ENCODE results near the gene PUSL1. TPM values are rescaled to one million over a fixed set of nuclear protein-coding genes. Genes with fewer than 3 reads are reported as not detected.

Gene PUSL1
- total RNA-seq, 1 donor from 2014 or later = 12.6 TPM

DNA sequence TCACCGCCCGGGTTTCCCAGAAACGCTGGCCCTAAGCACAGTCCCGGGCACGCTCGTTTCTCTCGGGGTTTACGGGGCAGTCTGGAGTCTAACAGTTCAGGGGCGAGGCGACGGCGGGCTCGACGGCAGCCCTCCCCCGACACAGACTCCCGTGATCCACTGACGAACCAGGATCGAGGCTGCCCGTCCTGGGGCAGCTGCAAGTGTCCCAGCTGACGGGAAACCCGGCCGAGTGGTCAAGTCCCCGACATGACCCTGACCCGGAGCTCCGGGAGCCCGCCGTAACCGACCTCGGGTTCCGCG, 35.2 kb upstream of the PUSL1 start:
- Mint-ChIP-seq H3K4me1 (peaks cover 38% of the 10 kb centered on the region), H3K27ac (peak overlapping the region; percentile 70), H3K36me3 (ENCODE audit: low read depth) (peaks cover 19% of the 10 kb centered on the region), H3K27me3 (no peaks in the 10 kb centered on the region), H3K9me3 (no peaks in the 10 kb centered on the region), H3K4me3 (peak overlapping the region; percentile 87)
- no peak for TF ChIP-seq CTCF (IDR thresholded peaks at IDR 0.05)
- intact Hi-C loops (cut with micrococcal nuclease) = loop anchor here (1.0 to 5.0 kb wide), 4 partner anchors 34 to 261 kb away; partner anchors contain the start of genes ACAP3, C1orf159, ISG15 and MRPL20
- CTCF ChIA-PET = interaction anchor here (1.0 kb wide), 1 partner anchor 151 kb away, joined by 6 read pairs; no protein-coding TSS in a partner anchor
- DNase-seq (no peak), ATAC-seq (ENCODE audit: low read depth) (no peak)
- POLR2A ChIA-PET = interaction anchor here (0.6 to 1.4 kb wide), 11 partner anchors 10 to 157 kb away, joined by 3 to 8 read pairs (median 5); partner anchors contain the start of genes AURKAIP1 and C1orf159

GRCh38 chr1:1273512-1274298, 34.7 kb upstream of the PUSL1 start, which contains the start of gene UBE2J2:
TSS of gene UBE2J2 (minus strand) at chr1:1273854. CDS start at chr1:1267992, 5,862 bp downstream.
- DNase-seq (peak; percentile 82), ATAC-seq (ENCODE audit: low read depth) (peak; percentile 96)
- POLR2A ChIA-PET = interaction anchor here (0.6 to 1.4 kb wide), 11 partner anchors 11 to 158 kb away, joined by 3 to 8 read pairs (median 5); partner anchors contain the start of genes AURKAIP1 and C1orf159
- Mint-ChIP-seq H3K27ac (peak within 1 kb of the TSS; percentile 70), H3K9me3 (no peaks in the 10 kb centered on the region), H3K27me3 (no peaks in the 10 kb centered on the region), H3K4me3 (peak within 1 kb of the TSS; percentile 87), H3K36me3 (ENCODE audit: low read depth) (peaks cover 19% of the 10 kb centered on the region), H3K4me1 (peaks cover 38% of the 10 kb centered on the region)
- intact Hi-C loops (cut with micrococcal nuclease) = loop anchor here (1.0 to 5.0 kb wide), 6 partner anchors 17 to 261 kb away; partner anchors contain the start of genes ACAP3, AURKAIP1, C1orf159 and ISG15
- CTCF ChIA-PET = interaction anchor here (1.0 kb wide), 1 partner anchor 152 kb away, joined by 6 read pairs; no protein-coding TSS in a partner anchor
- no peak for TF ChIP-seq CTCF (IDR thresholded peaks at IDR 0.05)

DNA sequence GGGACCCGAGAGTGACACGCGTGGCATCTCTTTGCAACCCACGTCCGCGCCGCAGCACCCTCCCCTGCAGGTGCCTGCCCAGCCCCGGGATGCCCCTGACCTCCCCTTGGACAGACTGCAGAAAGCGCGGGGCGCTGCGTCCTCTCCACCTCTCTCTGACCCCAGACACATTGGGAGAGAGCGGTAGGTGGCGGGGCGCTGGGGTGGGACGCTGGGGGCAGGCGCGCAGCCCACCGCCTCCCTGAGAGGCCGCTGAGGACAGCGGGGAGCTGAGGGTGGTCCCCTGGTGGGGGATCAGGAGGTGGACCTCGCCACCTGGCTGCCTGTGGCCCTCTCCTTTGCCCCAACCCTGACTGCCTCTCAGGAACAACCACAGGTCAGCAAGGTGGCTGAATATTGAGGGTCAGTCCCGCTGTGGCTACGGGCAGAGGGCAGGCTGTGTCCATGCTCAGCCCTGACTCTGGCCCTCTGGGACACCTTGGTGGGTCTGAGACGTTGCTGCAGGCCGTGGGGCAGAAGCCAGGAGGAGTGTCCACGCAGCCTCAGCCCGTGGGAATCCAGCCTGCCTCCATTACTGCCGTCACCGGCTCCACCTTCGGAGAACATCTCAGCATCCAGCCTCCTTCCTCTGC, 34.0 kb upstream of the PUSL1 start:
- ChIA-PET CTCF (interaction anchor here (1.0 kb wide), 1 partner anchor 152 kb away, joined by 6 read pairs; no protein-coding TSS in a partner anchor), POLR2A (interaction anchor here (1.0 to 1.4 kb wide), 5 partner anchors 12 to 159 kb away, joined by 3 to 8 read pairs (median 3); partner anchors contain the start of gene C1orf159)
- Mint-ChIP-seq H3K36me3 (ENCODE audit: low read depth) (peaks cover 16% of the 10 kb centered on the region), H3K9me3 (no peaks in the 10 kb centered on the region), H3K4me1 (peaks cover 38% of the 10 kb centered on the region), H3K27me3 (no peaks in the 10 kb centered on the region), H3K27ac (no peak overlapping the region), H3K4me3 (peak overlapping the region; percentile 58)
- DNase-seq (no peak), ATAC-seq (ENCODE audit: low read depth) (no peak)
- intact Hi-C loops (cut with micrococcal nuclease) = loop anchor here (1.0 to 5.0 kb wide), 4 partner anchors 16 to 262 kb away; partner anchors contain the start of genes ACAP3, AURKAIP1, ISG15 and PUSL1
- no peak for TF ChIP-seq CTCF (IDR thresholded peaks at IDR 0.05)

GRCh38 chr1:1274931-1275431, 33.4 kb upstream of the PUSL1 start:
- CTCF ChIA-PET = no interaction called here
- intact Hi-C loops (cut with micrococcal nuclease) = loop anchor here (1.0 to 5.0 kb wide), 4 partner anchors 15 to 263 kb away; partner anchors contain the start of genes ACAP3, AURKAIP1, ISG15 and PUSL1
- Mint-ChIP-seq H3K9me3 (no peaks in the 10 kb centered on the region), H3K36me3 (ENCODE audit: low read depth) (peaks cover 12% of the 10 kb centered on the region), H3K4me3 (peak overlapping the region; percentile 58), H3K27me3 (no peaks in the 10 kb centered on the region), H3K4me1 (peaks cover 34% of the 10 kb centered on the region), H3K27ac (no peak overlapping the region)
- no peak for DNase-seq
- TF ChIP-seq CTCF (IDR thresholded peaks at IDR 0.05) = no peak
- POLR2A ChIA-PET = no interaction called here
- ATAC-seq (ENCODE audit: low read depth) = no peak

Measured in activated B cell treated with CpG ODN at 0.5 μM for 24 hours (primary cell).